Measurements from ENCODE around the gene SLC9A9.

Gene SLC9A9

GRCh38 chr3:143603774-143604173 is 244.5 kb downstream of the SLC9A9 start:
- no peak for DNase-seq

GRCh38 chr3:143601723-143602484 is 246.4 kb downstream of the SLC9A9 start:
- peak in 3 of 58 donors; percentile 7 to 12 (median 10) for DNase-seq

- DNase-seq: no peak
Observed at GRCh38 chr3:143600756-143601718, 247.2 kb downstream of the SLC9A9 start.

GRCh38 chr3:143597774-143598652 is 250.3 kb downstream of the SLC9A9 start:
- peak in 10 of 58 donors; percentile 4 to 46 (median 31) for DNase-seq

- no peak for DNase-seq
Observed at GRCh38 chr3:143596957-143597642, 251.2 kb downstream of the SLC9A9 start.

GRCh38 chr3:143595456-143596077 is 252.7 kb downstream of the SLC9A9 start:
- no peak for DNase-seq

GRCh38 chr3:143594206-143594605 is 254.1 kb downstream of the SLC9A9 start:
- no peak for DNase-seq

- DNase-seq: no peak
Observed at GRCh38 chr3:143590660-143591059, 257.6 kb downstream of the SLC9A9 start.

- no peak for DNase-seq
Observed at GRCh38 chr3:143586576-143586975, 261.7 kb downstream of the SLC9A9 start.

GRCh38 chr3:143585720-143586456 is 262.4 kb downstream of the SLC9A9 start:
- no peak for DNase-seq

GRCh38 chr3:143584474-143584873 is 263.8 kb downstream of the SLC9A9 start:
- DNase-seq: no peak

GRCh38 chr3:143581972-143582722 is 266.1 kb downstream of the SLC9A9 start:
- DNase-seq: no peak

GRCh38 chr3:143578810-143579435 is 269.3 kb downstream of the SLC9A9 start:
- no peak for DNase-seq

- no peak for DNase-seq
Observed at GRCh38 chr3:143576568-143577270, 271.5 kb downstream of the SLC9A9 start.

- no peak for DNase-seq
Observed at GRCh38 chr3:143574933-143575332, 273.3 kb downstream of the SLC9A9 start.

GRCh38 chr3:143573610-143574303 is 274.5 kb downstream of the SLC9A9 start:
- no peak for DNase-seq

GRCh38 chr3:143571548-143571947 is 276.7 kb downstream of the SLC9A9 start:
- no peak for DNase-seq
